Large intestine (tissue), 3 donors: ENCODE measurements around the gene CHRM2. TPM values are rescaled to one million over a fixed set of nuclear protein-coding genes. Genes with fewer than 3 reads are reported as not detected.

Experiments
- DNase-seq, 2 donors: peaks; one replicate each; pipeline versions ENCODE4 v3.0.0 to v3.0.0-alpha.2; 2013
- H3K27ac ChIP-seq: one replicate; pipeline ENCODE4 v1.5.1; 2013; ENCODE audit warnings: low read length
- H3K27me3 ChIP-seq: 2 replicates; pipeline ENCODE4 v1.6.1; 2013; ENCODE audit warnings: low read length; ENCODE audit not compliant: control insufficient read depth, insufficient read depth
- H3K36me3 ChIP-seq: 2 replicates; pipeline ENCODE4 v1.6.1; 2013; ENCODE audit warnings: low read length; ENCODE audit not compliant: control insufficient read depth, insufficient read depth
- H3K4me1 ChIP-seq: one replicate; pipeline ENCODE4 v1.6.1; 2013; ENCODE audit warnings: low read length; ENCODE audit not compliant: control insufficient read depth, insufficient read depth
- H3K4me3 ChIP-seq: one replicate; pipeline ENCODE4 v1.5.1; 2013; ENCODE audit warnings: low read length
- H3K9me3 ChIP-seq: one replicate; pipeline ENCODE4 v1.6.1; 2013; ENCODE audit warnings: mild to moderate bottlenecking, low read depth, low read length, moderate library complexity; ENCODE audit not compliant: control insufficient read depth
- WGBS: methylation state at CpG from one replicate; pipeline ENCODE4 v1.1.5; 2013; ENCODE audit warnings: low lambda C conversion rate; ENCODE audit not compliant: insufficient coverage; 5-methylcytosine and 5-hydroxymethylcytosine counted together
- polyA plus RNA-seq: library from polyadenylated mRNA; unstranded; fragments of 120-200 nt; gene quantifications from one replicate; pipeline ENCODE4 v1.2.1, GENCODE V29; 2013

The CHRM2 gene
- polyA plus RNA-seq, 1 donor = 7.3 TPM

GRCh38 chr7:136925556-136925955, 57.1 kb downstream of the CHRM2 start:
- Histone ChIP-seq H3K9me3 (no peaks in the 10 kb centered on the region), H3K27ac (no peak overlapping the region), H3K4me3 (no peak overlapping the region), H3K4me1 (no peaks in the 10 kb centered on the region), H3K27me3 (no peaks in the 10 kb centered on the region), H3K36me3 (no peaks in the 10 kb centered on the region)
- DNase-seq = no peak

- no peaks in the 10 kb centered on the region for H3K27me3 ChIP-seq
- no peak overlapping the region for H3K27ac ChIP-seq
- DNase-seq = no peak
- H3K4me1 ChIP-seq = no peaks in the 10 kb centered on the region
- H3K36me3 ChIP-seq = no peaks in the 10 kb centered on the region
- H3K4me3 ChIP-seq = no peak overlapping the region
- 100% methylated on average over 1 of the region's 3 CpGs for WGBS
- H3K9me3 ChIP-seq = no peaks in the 10 kb centered on the region
Measured at GRCh38 chr7:136931169-136931867, 62.9 kb downstream of the CHRM2 start.

GRCh38 chr7:136937436-136937835, 69.0 kb downstream of the CHRM2 start:
- no peak for DNase-seq
- Histone ChIP-seq H3K4me3 (no peak overlapping the region), H3K27me3 (no peaks in the 10 kb centered on the region), H3K4me1 (no peaks in the 10 kb centered on the region), H3K27ac (no peak overlapping the region), H3K9me3 (no peaks in the 10 kb centered on the region), H3K36me3 (no peaks in the 10 kb centered on the region)
- WGBS = 78% methylated on average over 1 of the region's 5 CpGs

GRCh38 chr7:136938476-136938875, 70.0 kb downstream of the CHRM2 start:
- no peak for DNase-seq
- no peak overlapping the region for H3K27ac ChIP-seq
- no peaks in the 10 kb centered on the region for H3K36me3 ChIP-seq
- no peaks in the 10 kb centered on the region for H3K9me3 ChIP-seq
- no CpG with 5 or more reads among the region's 13 CpGs for WGBS
- no peaks in the 10 kb centered on the region for H3K4me1 ChIP-seq
- H3K4me3 ChIP-seq = no peak overlapping the region
- no peaks in the 10 kb centered on the region for H3K27me3 ChIP-seq

- WGBS = no CpG with 5 or more reads among the region's 4 CpGs
- no peaks in the 10 kb centered on the region for H3K9me3 ChIP-seq
Measured at GRCh38 chr7:136940122-136940521, 71.7 kb downstream of the CHRM2 start.

GRCh38 chr7:136940917-136941316, 72.5 kb downstream of the CHRM2 start:
- DNase-seq = no peak
- Histone ChIP-seq H3K27ac (no peak overlapping the region), H3K4me3 (no peak overlapping the region), H3K36me3 (no peaks in the 10 kb centered on the region), H3K9me3 (no peaks in the 10 kb centered on the region), H3K4me1 (no peaks in the 10 kb centered on the region), H3K27me3 (no peaks in the 10 kb centered on the region)
- WGBS = no CpG with 5 or more reads among the region's 1 CpG

More at GRCh38 chr7:136940122-136940521, 71.7 kb downstream of the CHRM2 start:
- Histone ChIP-seq H3K4me1 (no peaks in the 10 kb centered on the region), H3K36me3 (no peaks in the 10 kb centered on the region), H3K4me3 (no peak overlapping the region), H3K27ac (no peak overlapping the region), H3K27me3 (no peaks in the 10 kb centered on the region)
- DNase-seq = no peak

- Histone ChIP-seq H3K9me3 (no peaks in the 10 kb centered on the region), H3K27me3 (no peaks in the 10 kb centered on the region), H3K4me1 (no peaks in the 10 kb centered on the region), H3K36me3 (no peaks in the 10 kb centered on the region), H3K27ac (no peak overlapping the region), H3K4me3 (no peak overlapping the region)
- no CpG with 5 or more reads among the region's 1 CpG for WGBS
- DNase-seq = no peak
Measured at GRCh38 chr7:136941816-136942215, 73.4 kb downstream of the CHRM2 start.

- Histone ChIP-seq H3K4me3 (no peak overlapping the region), H3K36me3 (no peaks in the 10 kb centered on the region), H3K4me1 (no peaks in the 10 kb centered on the region), H3K9me3 (no peaks in the 10 kb centered on the region), H3K27ac (no peak overlapping the region), H3K27me3 (no peaks in the 10 kb centered on the region)
- no peak for DNase-seq
Measured at GRCh38 chr7:136942401-136942800, 73.9 kb downstream of the CHRM2 start.

GRCh38 chr7:136942994-136943393, 74.5 kb downstream of the CHRM2 start:
- no peaks in the 10 kb centered on the region for H3K9me3 ChIP-seq
- no peak for DNase-seq
- no peaks in the 10 kb centered on the region for H3K4me1 ChIP-seq
- no peaks in the 10 kb centered on the region for H3K36me3 ChIP-seq
- no peak overlapping the region for H3K4me3 ChIP-seq
- no peaks in the 10 kb centered on the region for H3K27me3 ChIP-seq
- H3K27ac ChIP-seq = no peak overlapping the region
- WGBS = no CpG with 5 or more reads among the region's 1 CpG

GRCh38 chr7:136947347-136947746, 78.9 kb downstream of the CHRM2 start:
- H3K36me3 ChIP-seq = no peaks in the 10 kb centered on the region
- H3K4me1 ChIP-seq = no peaks in the 10 kb centered on the region
- H3K27ac ChIP-seq = no peak overlapping the region
- H3K9me3 ChIP-seq = no peaks in the 10 kb centered on the region
- H3K4me3 ChIP-seq = no peak overlapping the region
- no peak for DNase-seq
- no peaks in the 10 kb centered on the region for H3K27me3 ChIP-seq

- Histone ChIP-seq H3K4me1 (no peaks in the 10 kb centered on the region), H3K27ac (no peak overlapping the region), H3K36me3 (no peaks in the 10 kb centered on the region), H3K4me3 (no peak overlapping the region), H3K9me3 (no peaks in the 10 kb centered on the region), H3K27me3 (no peaks in the 10 kb centered on the region)
- DNase-seq = no peak
- WGBS = 88% methylated on average over 2 of the region's 3 CpGs
Measured at GRCh38 chr7:136950331-136950730, 81.9 kb downstream of the CHRM2 start.
